Esophagus (tissue), 2 donors: ENCODE measurements around the gene THBS3. TPM values are rescaled to one million over a fixed set of nuclear protein-coding genes. Genes with fewer than 3 reads are reported as not detected.
"Not testable (repeated sequence)": the region's sequence is repeated elsewhere in the genome, so short reads cannot be mapped to it uniquely, and the experiment has no call there.

Source experiments
- H3K27ac ChIP-seq, 2 donors: one replicate each; pipeline ENCODE4 v1.5.1; 2013; ENCODE audit warnings: low read depth in 2 of 2, mild to moderate bottlenecking in 2 of 2, inconsistent platforms in 1 of 2, low read length in 1 of 2, moderate library complexity in 1 of 2
- H3K27me3 ChIP-seq, 2 donors: one replicate each; pipeline ENCODE4 v1.6.1; 2013; ENCODE audit warnings: low read length in 2 of 2, control low read depth in 1 of 2, mild to moderate bottlenecking in 1 of 2; ENCODE audit not compliant: insufficient read depth in 2 of 2, control insufficient read depth in 1 of 2
- H3K36me3 ChIP-seq, 2 donors: one replicate each; pipeline ENCODE4 v1.6.1; 2013; ENCODE audit warnings: low read length in 1 of 2; ENCODE audit not compliant: control insufficient read depth in 2 of 2, insufficient read depth in 2 of 2
- H3K4me1 ChIP-seq, 2 donors: one replicate each; pipeline ENCODE4 v1.6.1; 2013; ENCODE audit warnings: low read length in 1 of 2; ENCODE audit not compliant: control insufficient read depth in 2 of 2, insufficient read depth in 2 of 2
- H3K4me3 ChIP-seq, 2 donors: one replicate each; pipeline ENCODE4 v1.5.1; 2013; ENCODE audit warnings: low read length in 2 of 2, mild to moderate bottlenecking in 2 of 2, low read depth in 1 of 2, moderate library complexity in 1 of 2
- H3K9me3 ChIP-seq, 2 donors: one replicate each; pipeline ENCODE4 v1.6.1; 2013; ENCODE audit warnings: mild to moderate bottlenecking in 2 of 2, low read depth in 1 of 2, low read length in 1 of 2, moderate library complexity in 1 of 2; ENCODE audit not compliant: control insufficient read depth in 2 of 2, insufficient read depth in 1 of 2
- WGBS, 2 donors: extraction: QIAGEN DNeasy Blood & Tissue Kit; methylation state at CpG; one replicate each; pipeline ENCODE4 v1.1.7; 2013; 5-methylcytosine and 5-hydroxymethylcytosine counted together
- polyA plus RNA-seq, 2 donors: library from polyadenylated mRNA; stranded (reverse); fragments of 200-250 nt; gene quantifications; one replicate each; pipeline ENCODE4 v1.2.3, GENCODE V29; 2013
- donor health status: healthy with polysubstance abuse.
- donor health status: Bipolar disorder and iron deficiency.

The THBS3 gene
- polyA plus RNA-seq, 2 donors = 12.9 to 41.5 TPM

DNA sequence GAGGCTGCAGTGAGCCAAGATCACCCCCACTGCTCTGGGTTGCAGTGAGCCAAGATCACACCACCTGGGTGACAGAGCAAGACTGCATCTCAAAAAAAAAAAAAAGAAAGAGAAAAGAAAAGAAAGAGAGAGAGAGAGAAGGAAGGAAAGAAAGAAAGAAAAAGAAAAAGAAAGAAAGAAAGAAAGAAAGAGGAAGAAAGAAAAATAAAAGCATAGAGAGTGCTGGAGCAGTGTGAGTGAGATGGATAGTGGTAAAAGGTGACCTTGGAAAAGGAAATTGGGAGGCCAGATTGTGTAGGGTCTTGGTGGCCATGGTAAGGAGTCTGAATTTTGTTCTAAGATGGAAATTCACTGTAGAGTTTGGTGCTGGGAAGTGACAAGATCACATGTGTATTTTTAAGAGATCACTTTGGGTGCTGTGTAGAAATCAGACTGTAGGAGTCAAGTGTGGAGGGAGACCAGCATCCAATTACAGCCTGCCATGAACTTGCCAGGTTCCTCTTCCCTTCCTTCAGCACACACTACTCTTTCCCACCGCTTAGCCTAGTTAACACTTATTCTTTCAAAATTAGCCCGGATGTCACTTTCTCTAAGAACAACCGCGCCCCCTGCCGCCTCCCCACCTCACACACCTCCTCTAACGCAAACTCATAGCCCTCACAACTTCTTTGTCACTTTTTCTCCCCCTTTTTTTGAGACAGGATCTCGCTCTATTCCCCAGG lies 18.7 kb upstream of the THBS3 start:
- Histone ChIP-seq H3K27me3 (no peaks in the 10 kb centered on the region), H3K9me3 (no peaks in the 10 kb centered on the region), H3K36me3 (no peaks in the 10 kb centered on the region), H3K27ac (peak overlapping the region; percentile 74 to 77), H3K4me3 (peak overlapping the region; percentile 44 to 82), H3K4me1 (peaks cover 0 to 4% of the 10 kb centered on the region in 2 donors)
- 1% methylated on average over 7 of the region's 7 CpGs for WGBS, 2 donors

DNA sequence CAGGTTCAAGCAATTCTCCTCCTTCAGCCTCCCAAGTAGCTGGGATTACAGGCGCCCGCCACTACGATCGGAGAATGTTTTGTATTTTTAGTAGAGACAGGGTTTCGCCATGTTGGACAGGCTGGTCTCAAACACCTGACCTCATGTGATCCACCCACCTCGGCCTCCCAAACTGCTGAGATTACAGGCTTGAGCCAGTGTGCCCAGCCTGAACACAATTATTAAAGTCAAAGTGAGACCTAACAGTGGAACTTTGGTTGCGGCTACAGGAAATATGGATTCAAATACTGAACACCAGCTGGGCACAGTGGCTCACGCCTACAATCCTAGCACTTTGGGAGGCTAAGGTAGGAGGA lies 17.7 kb upstream of the THBS3 start:
- H3K27me3 ChIP-seq, H3K4me1 ChIP-seq, H3K36me3 ChIP-seq, H3K4me3 ChIP-seq, H3K9me3 ChIP-seq: not testable (repeated sequence)
- WGBS, 2 donors = 91 to 95% methylated on average over 8 of the region's 8 CpGs
- peak overlapping the region in 1 of 2 donors; percentile 58 for H3K27ac ChIP-seq

DNA sequence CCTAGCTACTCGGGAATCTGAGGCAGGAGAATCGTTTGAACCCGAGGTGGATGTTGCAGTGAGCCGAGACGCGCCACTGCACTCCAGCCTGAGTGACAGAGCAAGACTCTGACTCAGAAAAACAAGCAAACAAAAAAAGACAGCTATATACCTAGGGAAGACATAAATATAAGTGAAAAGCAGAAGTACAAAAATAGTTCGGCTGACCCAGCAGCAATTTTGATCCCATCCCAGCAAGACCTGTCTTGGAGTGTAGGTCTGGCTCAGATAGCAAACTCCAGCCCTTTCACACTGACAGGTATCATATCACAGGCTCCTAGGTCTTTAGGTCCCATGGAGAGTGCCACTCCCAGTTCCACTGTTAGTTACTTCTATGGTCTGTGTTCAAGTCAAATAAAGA lies 15.3 kb upstream of the THBS3 start:
- H3K27ac ChIP-seq = peak overlapping the region in 1 of 2 donors; percentile 20
- 78 to 81% methylated on average over 7 of the region's 7 CpGs for WGBS, 2 donors
- H3K9me3 ChIP-seq = no peaks in the 10 kb centered on the region
- H3K4me3 ChIP-seq = no peak overlapping the region
- H3K36me3 ChIP-seq = no peaks in the 10 kb centered on the region
- no peaks in the 10 kb centered on the region for H3K27me3 ChIP-seq
- peaks cover 0 to 4% of the 10 kb centered on the region in 2 donors for H3K4me1 ChIP-seq

DNA sequence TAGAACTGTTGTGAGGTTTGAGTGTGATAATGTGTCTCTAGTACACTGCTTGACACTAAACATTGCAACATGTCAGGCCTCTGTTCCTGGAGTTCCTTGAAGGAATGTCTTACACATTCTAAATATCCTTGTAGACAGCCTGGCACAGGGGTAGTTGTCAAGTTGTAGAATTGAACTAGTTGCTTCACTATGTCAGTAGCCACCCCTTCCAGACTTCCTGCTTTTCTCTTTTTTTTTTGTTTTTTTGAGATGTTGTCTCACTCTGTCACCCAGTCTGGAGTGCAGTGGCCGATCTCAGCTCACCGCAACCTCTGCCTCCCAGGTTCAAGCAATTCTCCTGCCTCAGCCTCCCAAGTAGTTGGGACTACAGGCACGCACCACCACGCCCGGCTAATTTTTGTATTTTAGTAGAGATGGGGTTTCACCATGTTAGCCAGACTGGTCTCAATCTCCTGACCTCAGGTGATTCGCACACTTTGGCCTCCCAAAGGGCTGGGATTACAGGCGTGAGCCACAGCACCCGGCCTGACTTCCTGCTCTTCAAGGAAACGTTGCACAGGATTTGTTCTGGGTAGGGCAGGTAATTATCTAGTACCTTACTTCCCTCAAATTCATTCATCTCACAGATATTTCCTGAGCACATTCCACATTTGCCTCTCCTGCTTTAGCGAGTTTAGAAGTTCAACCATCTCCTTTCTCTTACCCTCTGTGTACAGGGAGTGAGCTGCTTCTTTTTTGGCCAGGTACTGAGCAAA lies 12.7 kb upstream of the THBS3 start:
- H3K27ac ChIP-seq = peak overlapping the region; percentile 30 to 55
- not testable (repeated sequence) for H3K36me3 ChIP-seq, H3K4me3 ChIP-seq, H3K27me3 ChIP-seq, H3K9me3 ChIP-seq, H3K4me1 ChIP-seq
- 77 to 80% methylated on average over 10 of the region's 10 CpGs for WGBS, 2 donors

DNA sequence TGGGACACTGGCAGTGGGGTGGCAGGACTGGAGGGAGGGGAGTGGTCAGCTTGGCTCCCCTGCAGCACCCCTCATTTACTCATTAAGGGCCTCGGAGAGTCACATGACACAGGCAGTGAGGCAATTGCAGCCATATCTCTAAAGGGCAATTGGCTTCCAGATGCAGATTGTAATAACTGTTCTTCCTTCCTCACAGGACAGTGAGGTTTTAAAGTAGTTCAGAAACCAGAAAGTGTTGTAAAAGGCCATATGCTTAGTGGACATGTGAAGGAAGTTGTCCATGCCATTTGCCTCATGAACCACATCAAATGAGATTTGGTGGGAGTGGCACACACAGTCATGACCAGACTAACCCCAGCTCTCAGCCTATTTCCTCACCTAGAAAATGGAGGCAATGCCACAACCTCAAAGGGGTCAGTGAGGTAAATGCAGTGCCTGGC lies 11.9 kb upstream of the THBS3 start:
- WGBS, 2 donors = 0 to 8% methylated on average over 1 of the region's 1 CpG
- Histone ChIP-seq H3K36me3 (peaks cover 0 to 4% of the 10 kb centered on the region in 2 donors), H3K27ac (peak overlapping the region; percentile 30 to 64), H3K27me3 (no peaks in the 10 kb centered on the region), H3K9me3 (no peaks in the 10 kb centered on the region), H3K4me3 (no peak overlapping the region), H3K4me1 (peaks cover 3 to 5% of the 10 kb centered on the region in 2 donors)

DNA sequence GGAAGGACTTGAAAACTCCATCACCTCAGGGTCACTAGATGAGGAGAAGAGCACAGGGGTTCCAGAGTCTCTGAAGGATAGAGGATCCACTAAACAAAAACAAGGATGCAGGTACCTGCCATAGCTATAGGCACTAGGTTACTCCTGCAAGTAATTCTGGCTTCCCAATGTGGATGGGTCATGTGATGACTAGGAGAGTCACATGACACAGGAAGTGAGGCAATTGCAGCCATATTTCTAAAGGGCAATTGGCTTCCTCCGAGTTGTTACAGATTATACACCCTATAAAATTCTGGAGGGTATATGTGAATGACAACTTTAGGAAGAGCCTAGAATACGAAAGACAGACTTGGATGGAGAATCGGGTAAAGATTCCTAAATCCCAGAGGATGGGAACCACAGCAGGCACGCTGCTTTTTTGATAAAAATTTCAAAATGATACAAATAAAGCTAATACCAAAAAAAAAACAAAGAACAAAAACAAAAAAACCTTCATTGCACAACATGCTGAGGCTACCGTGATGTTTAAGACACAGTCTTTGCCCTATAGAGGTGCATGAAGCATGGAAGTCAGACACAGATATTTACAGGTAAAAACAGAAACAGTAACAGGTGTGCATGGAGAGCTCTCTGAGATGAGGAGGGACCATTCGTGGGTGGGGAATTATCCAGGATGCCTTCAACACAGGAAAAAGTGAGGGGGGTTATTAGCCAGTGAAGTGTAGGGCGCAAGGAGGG lies 11.3 kb upstream of the THBS3 start:
- Histone ChIP-seq H3K4me1 (peaks cover 3 to 5% of the 10 kb centered on the region in 2 donors), H3K27ac (peak overlapping the region; percentile 11 to 64), H3K36me3 (peaks cover 0 to 4% of the 10 kb centered on the region in 2 donors), H3K9me3 (no peaks in the 10 kb centered on the region), H3K4me3 (no peak overlapping the region), H3K27me3 (no peaks in the 10 kb centered on the region)
- 44 to 53% methylated on average over 7 of the region's 7 CpGs for WGBS, 2 donors

DNA sequence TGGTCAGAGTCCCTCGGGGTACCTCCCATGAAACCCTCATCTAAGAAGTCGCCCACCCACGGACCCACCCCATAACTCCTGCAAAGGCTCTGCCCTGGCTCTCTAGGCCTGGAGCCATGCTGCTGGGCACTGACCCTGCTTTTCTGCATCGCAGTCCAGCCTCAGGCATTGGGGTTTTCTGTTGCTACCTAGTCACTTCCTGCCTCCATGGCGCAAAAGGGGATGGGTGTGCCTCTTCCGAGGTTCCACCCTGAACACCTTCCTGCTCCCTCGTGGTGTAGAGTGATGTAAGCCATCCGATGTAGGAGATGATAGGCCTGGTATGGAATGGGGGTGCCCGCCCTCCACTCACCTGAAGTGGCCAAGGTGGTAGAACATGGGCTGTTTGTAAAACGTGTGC lies 7.0 kb upstream of the THBS3 start:
- not testable (repeated sequence) for H3K27ac ChIP-seq, H3K4me3 ChIP-seq
- 73 to 77% methylated on average over 6 to 9 of the region's 10 CpGs for WGBS, 2 donors

DNA sequence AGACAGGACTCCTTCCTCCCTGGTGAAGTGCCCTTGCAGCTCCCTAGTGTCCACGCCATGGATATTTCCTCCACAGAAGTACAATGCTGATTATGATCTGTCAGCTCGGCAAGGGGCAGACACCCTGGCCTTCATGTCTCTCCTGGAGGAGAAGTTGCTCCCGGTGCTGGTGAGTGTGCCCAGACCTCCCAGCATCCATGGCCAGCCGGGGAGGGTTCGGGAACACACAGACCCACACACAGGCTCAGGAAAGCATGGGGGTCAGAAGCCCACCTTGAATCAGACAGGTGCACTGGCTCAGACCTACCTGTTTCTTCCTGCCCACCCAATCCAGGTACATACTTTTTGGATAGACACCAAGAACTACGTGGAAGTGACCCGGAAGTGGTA lies 4.3 kb upstream of the THBS3 start:
- 70% methylated on average over 7 of the region's 7 CpGs for WGBS, 2 donors
- H3K9me3 ChIP-seq, H3K27me3 ChIP-seq, H3K4me3 ChIP-seq, H3K4me1 ChIP-seq, H3K36me3 ChIP-seq, H3K27ac ChIP-seq: not testable (repeated sequence)

More for the DNA sequence above, 7.0 kb upstream of the THBS3 start:
- not testable (repeated sequence) for H3K4me1 ChIP-seq, H3K27me3 ChIP-seq, H3K9me3 ChIP-seq, H3K36me3 ChIP-seq

DNA sequence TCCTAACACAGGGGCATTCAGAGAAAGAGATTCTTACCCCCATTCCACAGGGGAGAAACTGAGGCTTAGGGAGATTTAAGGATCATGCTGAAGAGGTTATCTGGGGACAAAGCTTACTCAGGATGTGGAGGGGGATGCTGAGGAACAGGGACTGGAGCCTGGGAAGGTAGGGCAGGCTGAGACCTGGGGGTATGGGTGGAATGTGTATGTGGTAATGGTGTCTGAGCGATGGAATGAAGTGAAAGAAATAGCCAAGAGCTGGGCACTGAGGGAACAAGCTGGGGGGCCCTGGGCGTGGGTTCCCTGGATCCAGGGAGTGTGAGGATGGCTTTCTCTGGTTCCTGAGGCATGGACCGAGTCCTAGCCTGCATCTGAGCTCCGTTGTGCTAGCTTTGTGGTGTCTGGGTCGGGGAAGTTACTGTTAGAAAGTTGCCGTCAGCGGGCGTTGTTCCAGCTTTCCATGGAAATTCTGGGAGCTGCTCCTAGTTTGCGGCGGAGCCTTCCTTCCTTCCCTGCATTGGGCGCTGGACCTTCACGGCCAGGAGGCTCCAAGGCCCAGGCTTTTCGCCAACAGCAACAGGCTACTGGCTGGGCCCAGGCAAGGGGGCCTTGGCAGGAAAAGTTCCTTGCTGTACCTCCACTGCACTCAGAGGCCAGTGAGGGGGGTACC lies 3.8 kb upstream of the THBS3 start:
- not testable (repeated sequence) for H3K4me3 ChIP-seq, H3K4me1 ChIP-seq, H3K27me3 ChIP-seq, H3K36me3 ChIP-seq, H3K27ac ChIP-seq, H3K9me3 ChIP-seq
- whole genome bisulfite sequencing, 2 donors = 68 to 78% methylated on average over 11 to 13 of the region's 13 CpGs
